Heart left ventricle (tissue), 13 donors: ENCODE data around the gene FXYD3.

Experiments
- CTCF ChIP-seq, 12 donors: fragments of 200-600 bp; sonication (generic) in 4 of 12; IDR thresholded peaks; one replicate each; pipeline versions ENCODE4 v1.5.0 to v1.8.0; 2018 to 2022; ENCODE audit warnings: antibody characterized with exemption in 12 of 12, mild to moderate bottlenecking in 5 of 12
- POLR2A ChIP-seq, 2 donors: fragments of 450-650 bp; IDR thresholded peaks; one replicate each; pipeline ENCODE4 v1.6.1; 2017; ENCODE audit warnings: antibody characterized with exemption in 2 of 2, mild to moderate bottlenecking in 2 of 2, moderate library complexity in 2 of 2
- donor health status: ischemic (EF 13 %, LVEDD 7.1; RV severe dilation, severe dysfunction).
- donor health status: DM: no; HTN: yes; CAD: no.
- donor health status: DM: no; HTN: no; CAD: no.
- donor health status: ischemic (EF 25% LVEDD 6.9; RV normal size, moderate dysfunction).
- donor health status: ischemic (EF 25% LVEDD 5.7; RV mildly dilated, moderate dysfunction).
- donor health status: ischemic (EF 35%, LVEDD 5.7; RV mildly dilated, moderate dysfunction).
- donor health status: nonischemic (EF 11% LVEDD 7.7; RV severe dilation, severe dysfunction).
- donor health status: DM: yes; HTN: yes; CAD: no.
- donor health status: PGD.
- donor health status: ischemic (EF 29% LVEDD 5.4; RV normal size, mild dysfunction).
- donor health status: nonischemic (EF 23%, LVEDD 6.1; RV moderate dilation, normal function).

- TF ChIP-seq CTCF (IDR thresholded peaks at IDR 0.05) (no peak), POLR2A (IDR thresholded peaks at IDR 0.05) (no peak)
These were observed 31.7 kb upstream of the FXYD3 start for GRCh38 chr19:35083691-35084508.
